Astrocyte (in vitro differentiated cells and primary cell): ENCODE data around the gene C20orf144. TPM values are rescaled to one million over a fixed set of nuclear protein-coding genes. Genes with fewer than 3 reads are reported as not detected.

Source experiments
- DNase-seq: peaks from one replicate; pipeline ENCODE4 v3.0.0-alpha.2; 2010; ENCODE audit warnings: low read depth
- FAIRE-seq: peaks from 2 replicates; lab custom pipeline; 2011; peaks lifted over from hg19 to GRCh38; lab: Jason Lieb, UNC
- H2AFZ ChIP-seq: 2 replicates; pipeline ENCODE4 v1.6.0; 2012; ENCODE audit warnings: low read depth, low read length, inconsistent platforms
- H3K27ac ChIP-seq: 2 replicates; pipeline ENCODE4 v1.5.1; 2011; ENCODE audit warnings: low read depth, low read length, inconsistent platforms
- H3K27me3 ChIP-seq: 2 replicates; pipeline ENCODE4 v1.6.0; 2011; ENCODE audit warnings: low read length, inconsistent platforms; ENCODE audit not compliant: insufficient read depth
- H3K36me3 ChIP-seq: 2 replicates; pipeline ENCODE4 v1.5.1; 2011; ENCODE audit warnings: low read length, inconsistent platforms; ENCODE audit not compliant: insufficient read depth
- H3K4me1 ChIP-seq: 2 replicates; pipeline ENCODE4 v1.5.1; 2011; ENCODE audit warnings: low read length, inconsistent platforms; ENCODE audit not compliant: insufficient read depth
- H3K4me2 ChIP-seq: 2 replicates; pipeline ENCODE4 v1.6.0; 2012; ENCODE audit warnings: low read length, inconsistent platforms
- H3K4me3 ChIP-seq: 2 replicates; pipeline ENCODE4 v1.5.1; 2011; ENCODE audit warnings: low read depth, mild to moderate bottlenecking, low read length, inconsistent platforms; ENCODE audit not compliant: insufficient read depth
- H3K79me2 ChIP-seq: 2 replicates; pipeline ENCODE4 v1.6.0; 2012; ENCODE audit warnings: mild to moderate bottlenecking, low read length, inconsistent platforms; ENCODE audit not compliant: insufficient read depth
- H3K9ac ChIP-seq: 2 replicates; pipeline ENCODE4 v1.6.0; 2012; ENCODE audit warnings: mild to moderate bottlenecking, low read length, inconsistent platforms
- H3K9me3 ChIP-seq: 2 replicates; pipeline ENCODE4 v1.5.1; 2012; ENCODE audit warnings: low read depth, mild to moderate bottlenecking, low read length, inconsistent platforms; ENCODE audit not compliant: insufficient read depth
- H4K20me1 ChIP-seq: 2 replicates; pipeline ENCODE4 v1.6.0; 2012; ENCODE audit warnings: low read length, inconsistent platforms; ENCODE audit not compliant: insufficient read depth
- H3K27ac Mint-ChIP-seq: one replicate; pipeline ENCODE4 v1.8.0; 2021; ENCODE audit warnings: mild to moderate bottlenecking, mixed read lengths; ENCODE audit not compliant: unreplicated experiment
- H3K27me3 Mint-ChIP-seq: one replicate; pipeline ENCODE4 v1.8.0; 2021; ENCODE audit warnings: low read depth, mixed read lengths; ENCODE audit not compliant: unreplicated experiment
- H3K36me3 Mint-ChIP-seq: one replicate; pipeline ENCODE4 v1.8.0; 2021; ENCODE audit warnings: low read depth, mixed read lengths; ENCODE audit not compliant: unreplicated experiment
- H3K4me1 Mint-ChIP-seq: one replicate; pipeline ENCODE4 v1.8.0; 2021; ENCODE audit warnings: low read depth, mixed read lengths; ENCODE audit not compliant: unreplicated experiment
- H3K4me3 Mint-ChIP-seq: one replicate; pipeline ENCODE4 v1.8.0; 2021; ENCODE audit warnings: mild to moderate bottlenecking, moderate library complexity, mixed read lengths; ENCODE audit not compliant: unreplicated experiment
- H3K9me3 Mint-ChIP-seq: one replicate; pipeline ENCODE4 v1.8.0; 2021; ENCODE audit warnings: mild to moderate bottlenecking, mixed read lengths; ENCODE audit not compliant: unreplicated experiment
- CTCF ChIP-seq: IDR thresholded peaks from 2 replicates; pipeline ENCODE4 v1.5.1; 2011; ENCODE audit warnings: low read depth, mild to moderate bottlenecking, inconsistent platforms, low read length, moderate library complexity; ENCODE audit not compliant: insufficient read depth
- EZH2 ChIP-seq: IDR thresholded peaks from 2 replicates; pipeline ENCODE4 v1.6.1; 2012; ENCODE audit warnings: mild to moderate bottlenecking, low read length, inconsistent platforms; ENCODE audit not compliant: insufficient read depth
- total RNA-seq: library from RNA; stranded (reverse); gene quantifications from 2 replicates; pipeline ENCODE4 v1.2.1, GENCODE V29; 2021

Gene C20orf144
- total RNA-seq, 1 donor from 2014 or later: 0.16 TPM

- Histone ChIP-seq H3K79me2 (no peaks in the 10 kb centered on the region), H3K36me3 (no peaks in the 10 kb centered on the region), H3K9me3 (no peaks in the 10 kb centered on the region), H3K9ac (no peak overlapping the region), H3K27ac (no peak overlapping the region), H3K4me3 (no peak overlapping the region), H3K27me3 (no peaks in the 10 kb centered on the region), H2AFZ (no peak overlapping the region), H3K4me2 (no peak overlapping the region), H4K20me1 (no peaks in the 10 kb centered on the region), H3K4me1 (peaks cover 9% of the 10 kb centered on the region)
- Mint-ChIP-seq H3K9me3 (peaks cover 2% of the 10 kb centered on the region), H3K4me1 (peaks cover 10% of the 10 kb centered on the region), H3K36me3 (peaks cover 2% of the 10 kb centered on the region), H3K27ac (no peak overlapping the region), H3K27me3 (peaks cover 5% of the 10 kb centered on the region), H3K4me3 (no peak overlapping the region)
- no peak for TF ChIP-seq CTCF
- TF ChIP-seq EZH2: no peak
- no peak for FAIRE-seq
- no peak for DNase-seq
Observed at GRCh38 chr20:33693289-33693688, 31.2 kb downstream of the C20orf144 start.

- Histone ChIP-seq H3K4me3 (no peak overlapping the region), H3K27ac (no peak overlapping the region), H3K4me2 (no peak overlapping the region), H3K36me3 (no peaks in the 10 kb centered on the region), H3K79me2 (no peaks in the 10 kb centered on the region), H3K27me3 (no peaks in the 10 kb centered on the region), H2AFZ (no peak overlapping the region), H3K9me3 (no peaks in the 10 kb centered on the region), H3K9ac (no peak overlapping the region), H4K20me1 (no peaks in the 10 kb centered on the region), H3K4me1 (peaks cover 9% of the 10 kb centered on the region)
- Mint-ChIP-seq H3K36me3 (peaks cover 4% of the 10 kb centered on the region), H3K4me3 (no peak overlapping the region), H3K27me3 (peaks cover 5% of the 10 kb centered on the region), H3K27ac (no peak overlapping the region), H3K4me1 (peaks cover 10% of the 10 kb centered on the region), H3K9me3 (peaks cover 4% of the 10 kb centered on the region)
- TF ChIP-seq CTCF (no peak), EZH2 (no peak)
- DNase-seq (no peak), FAIRE-seq (no peak)
Observed at GRCh38 chr20:33693741-33694638, 31.9 kb downstream of the C20orf144 start.

DNA sequence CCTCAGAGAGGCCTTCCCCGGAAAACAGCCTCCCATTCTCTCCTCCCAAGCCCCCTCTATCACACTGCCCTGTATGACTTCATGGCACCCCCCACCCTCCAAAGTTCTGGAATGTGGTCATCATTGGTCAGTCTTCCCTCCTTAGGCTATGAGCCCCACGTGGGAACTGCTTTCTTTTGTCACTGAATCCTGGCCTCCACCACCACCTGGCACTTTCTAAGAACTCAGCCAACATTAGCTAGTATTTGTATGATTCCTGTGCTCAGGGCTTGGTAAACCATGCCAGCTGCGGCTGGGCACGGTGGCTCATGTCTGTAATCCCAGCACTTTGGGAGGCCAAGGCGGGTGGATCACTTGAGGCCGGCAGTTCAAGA lies 32.5 kb downstream of the C20orf144 start:
- FAIRE-seq (no peak), DNase-seq (no peak)
- H2AFZ ChIP-seq: no peak overlapping the region
- peaks cover 5% of the 10 kb centered on the region for H3K27me3 Mint-ChIP-seq
- no peak overlapping the region for H3K9ac ChIP-seq
- H3K9me3 ChIP-seq: no peaks in the 10 kb centered on the region
- peaks cover 4% of the 10 kb centered on the region for H3K36me3 Mint-ChIP-seq
- peaks cover 7% of the 10 kb centered on the region for H3K4me1 ChIP-seq
- H3K4me2 ChIP-seq: no peak overlapping the region
- no peak overlapping the region for H3K27ac ChIP-seq
- H3K27ac Mint-ChIP-seq: no peak overlapping the region
- peaks cover 4% of the 10 kb centered on the region for H3K9me3 Mint-ChIP-seq
- no peak overlapping the region for H3K4me3 Mint-ChIP-seq
- TF ChIP-seq CTCF (no peak), EZH2 (no peak)
- no peaks in the 10 kb centered on the region for H4K20me1 ChIP-seq
- peaks cover 10% of the 10 kb centered on the region for H3K4me1 Mint-ChIP-seq
- no peaks in the 10 kb centered on the region for H3K36me3 ChIP-seq
- H3K4me3 ChIP-seq: no peak overlapping the region
- no peaks in the 10 kb centered on the region for H3K79me2 ChIP-seq
- H3K27me3 ChIP-seq: no peaks in the 10 kb centered on the region
